Common myeloid progenitor, CD34-positive (primary cell): Measurements from ENCODE around the gene CFAP99.

Experiments
- CTCF ChIA-PET: fragments of 350-600 bp; sonication (Branson Sonifier 250); formaldehyde crosslinking; loops from one replicate; lab custom pipeline; 2021; ENCODE audit warnings: antibody characterized with exemption; lab: Charles Lee
- POLR2A ChIA-PET: fragments of 350-600 bp; sonication (Branson Sonifier 250); formaldehyde crosslinking; loops from one replicate; lab custom pipeline; 2021; ENCODE audit warnings: antibody characterized with exemption; lab: Charles Lee
- DNase-seq, 3 donors: peaks; one replicate each; pipeline versions ENCODE4 v3.0.0 to v3.0.0-alpha.2; 2013
- H3K27ac ChIP-seq, 2 experiments: 1 replicate in 1 of 2; 2 replicates in 1 of 2; pipeline ENCODE4 v1.7.0; 2013; ENCODE audit warnings: inconsistent platforms in 2 of 2, low read length in 2 of 2, mild to moderate bottlenecking in 2 of 2, low read depth in 1 of 2, moderate library complexity in 1 of 2; ENCODE audit not compliant: severe bottlenecking in 2 of 2, insufficient read depth in 1 of 2, poor library complexity in 1 of 2
- H3K27me3 ChIP-seq, 5 experiments: replicated peaks in 2 of 5; 1 replicate in 3 of 5; 2 replicates in 2 of 5; pipeline versions ENCODE4 v1.6.1 to v1.7.0; 2013; ENCODE audit warnings: low read length in 4 of 5, mild to moderate bottlenecking in 2 of 5, moderate library complexity in 2 of 5, inconsistent platforms in 1 of 5; ENCODE audit not compliant: insufficient read depth in 5 of 5, control insufficient read depth in 4 of 5
- H3K36me3 ChIP-seq, 4 experiments: 1 replicate in 2 of 4; 2 replicates in 2 of 4; pipeline versions ENCODE4 v1.6.1 to v1.7.0; 2013; ENCODE audit warnings: low read length in 3 of 4, control low read depth in 1 of 4, mild to moderate bottlenecking in 1 of 4; ENCODE audit not compliant: control insufficient read depth in 4 of 4, insufficient read depth in 4 of 4
- H3K4me1 ChIP-seq, 4 experiments: 1 replicate in 3 of 4; 2 replicates in 1 of 4; pipeline versions ENCODE4 v1.6.1 to v1.7.1; 2013; ENCODE audit warnings: low read length in 3 of 4, mild to moderate bottlenecking in 3 of 4, control low read depth in 1 of 4, inconsistent platforms in 1 of 4, moderate library complexity in 1 of 4; ENCODE audit not compliant: control insufficient read depth in 4 of 4, insufficient read depth in 4 of 4; ENCODE audit errors: control extremely low read depth in 1 of 4
- H3K4me3 ChIP-seq, 7 experiments: 1 replicate in 4 of 7; 2 replicates in 3 of 7; pipeline versions ENCODE4 v1.5.1 to v1.7.0; 2013; ENCODE audit warnings: mild to moderate bottlenecking in 7 of 7, low read length in 6 of 7, moderate library complexity in 6 of 7, inconsistent platforms in 2 of 7, low read depth in 2 of 7, control low read depth in 1 of 7; ENCODE audit not compliant: insufficient read depth in 4 of 7, control insufficient read depth in 1 of 7; ENCODE audit errors: extremely low read depth in 1 of 7
- H3K9me3 ChIP-seq, 5 experiments: 1 replicate in 4 of 5; 2 replicates in 1 of 5; pipeline versions ENCODE4 v1.6.1 to v1.7.1; 2013; ENCODE audit warnings: low read length in 4 of 5, mild to moderate bottlenecking in 2 of 5, inconsistent platforms in 1 of 5, low read depth in 1 of 5, moderate library complexity in 1 of 5; ENCODE audit not compliant: control insufficient read depth in 4 of 5, insufficient read depth in 2 of 5; ENCODE audit errors: control extremely low read depth in 1 of 5
- WGBS: methylation state at CpG from one replicate; pipeline ENCODE4 v1.1.5; 2013; ENCODE audit not compliant: insufficient coverage; 5-methylcytosine and 5-hydroxymethylcytosine counted together

CFAP99 gene

GRCh38 chr4:2408401-2408958, 10.3 kb upstream of the CFAP99 start:
- CTCF ChIA-PET, result interaction anchor here (1.0 kb wide), 1 partner anchor 60 kb away, joined by 3 read pairs; the partner anchor contains the start of gene RNF4
- no peaks in the 10 kb centered on the region for H3K36me3 ChIP-seq
- no peak for DNase-seq
- POLR2A ChIA-PET, result no interaction called here
- no peaks in the 10 kb centered on the region for H3K9me3 ChIP-seq
- H3K27me3 ChIP-seq, result peaks cover 0 to 5% (median 3%) of the 10 kb centered on the region in 5 experiments
- 92% methylated on average over 14 of the region's 15 CpGs for WGBS
- no peak overlapping the region for H3K4me3 ChIP-seq
- no peak overlapping the region for H3K27ac ChIP-seq
- H3K4me1 ChIP-seq, result peaks cover 5 to 18% (median 16%) of the 10 kb centered on the region in 4 experiments

GRCh38 chr4:2408976-2409375, 9.8 kb upstream of the CFAP99 start:
- H3K27ac ChIP-seq, result no peak overlapping the region
- no peaks in the 10 kb centered on the region for H3K36me3 ChIP-seq
- no peaks in the 10 kb centered on the region for H3K9me3 ChIP-seq
- ChIA-PET CTCF (interaction anchor here (1.0 kb wide), 1 partner anchor 60 kb away, joined by 3 read pairs; the partner anchor contains the start of gene RNF4), POLR2A (no interaction called here)
- H3K4me1 ChIP-seq, result peaks cover 5 to 23% (median 21%) of the 10 kb centered on the region in 4 experiments
- DNase-seq, result no peak
- WGBS, result 85% methylated on average over 8 of the region's 10 CpGs
- H3K27me3 ChIP-seq, result peaks cover 0 to 5% (median 3%) of the 10 kb centered on the region in 5 experiments
- H3K4me3 ChIP-seq, result no peak overlapping the region

DNA sequence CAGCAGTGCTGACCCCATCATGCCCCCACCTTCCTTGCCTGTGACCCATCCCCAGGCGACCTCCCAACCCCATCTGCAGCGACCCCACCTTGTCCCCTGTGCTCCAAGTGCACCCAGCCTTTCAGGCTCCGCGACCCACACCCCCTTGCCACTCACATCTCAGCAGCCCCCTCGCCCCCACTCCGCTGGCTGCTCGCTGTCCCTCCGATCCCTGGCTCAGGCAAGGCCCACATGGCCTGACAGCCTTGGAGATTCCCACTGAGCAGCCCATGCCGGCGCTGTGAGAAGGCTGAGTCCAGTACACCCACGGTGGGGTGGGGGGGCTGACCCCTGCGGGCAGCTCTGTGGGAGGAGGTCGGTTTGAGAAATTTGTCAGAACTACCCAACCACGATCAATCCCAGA, 9.4 kb upstream of the CFAP99 start:
- H3K27ac ChIP-seq, result no peak overlapping the region
- peaks cover 5 to 27% (median 25%) of the 10 kb centered on the region in 4 experiments for H3K4me1 ChIP-seq
- ChIA-PET POLR2A (no interaction called here), CTCF (interaction anchor here (1.0 kb wide), 1 partner anchor 59 kb away, joined by 3 read pairs; the partner anchor contains the start of gene RNF4)
- H3K36me3 ChIP-seq, result no peaks in the 10 kb centered on the region
- peaks cover 0 to 5% (median 3%) of the 10 kb centered on the region in 5 experiments for H3K27me3 ChIP-seq
- WGBS, result over 99% methylated on average over 13 of the region's 14 CpGs
- H3K9me3 ChIP-seq, result no peaks in the 10 kb centered on the region
- DNase-seq, result no peak
- H3K4me3 ChIP-seq, result no peak overlapping the region

GRCh38 chr4:2411786-2412510, 6.8 kb upstream of the CFAP99 start:
- POLR2A ChIA-PET, result interaction anchor here (0.6 to 2.1 kb wide), 3 partner anchors 11 to 149 kb away, joined by 4 to 7 read pairs (median 7); partner anchors contain the start of gene RNF4
- Histone ChIP-seq H3K4me3 (peak overlapping the region in 1 of 7 experiments; percentile 65), H3K36me3 (no peaks in the 10 kb centered on the region), H3K9me3 (no peaks in the 10 kb centered on the region), H3K4me1 (peaks cover 8 to 49% (median 44%) of the 10 kb centered on the region in 4 experiments), H3K27ac (peak overlapping the region in 1 of 2 experiments; percentile 59), H3K27me3 (peaks cover 0 to 21% (median 13%) of the 10 kb centered on the region in 5 experiments)
- 84% methylated on average over 12 of the region's 14 CpGs for WGBS
- DNase-seq, result peak in 1 of 3 donors; percentile 20
- CTCF ChIA-PET, result interaction anchor here (1.1 to 3.1 kb wide), 10 partner anchors 10 to 192 kb away, joined by 3 to 25 read pairs (median 8); partner anchors contain the start of genes MXD4 and RNF4

- POLR2A ChIA-PET, result interaction anchor here (0.6 to 2.1 kb wide), 5 partner anchors 11 to 150 kb away, joined by 4 to 7 read pairs (median 6); partner anchors contain the start of genes MXD4 and RNF4
- peaks cover 8 to 55% (median 49%) of the 10 kb centered on the region in 4 experiments for H3K4me1 ChIP-seq
- peak in 2 of 3 donors; percentile 37 to 67 for DNase-seq
Measured at GRCh38 chr4:2412534-2412884, 6.2 kb upstream of the CFAP99 start.

DNA sequence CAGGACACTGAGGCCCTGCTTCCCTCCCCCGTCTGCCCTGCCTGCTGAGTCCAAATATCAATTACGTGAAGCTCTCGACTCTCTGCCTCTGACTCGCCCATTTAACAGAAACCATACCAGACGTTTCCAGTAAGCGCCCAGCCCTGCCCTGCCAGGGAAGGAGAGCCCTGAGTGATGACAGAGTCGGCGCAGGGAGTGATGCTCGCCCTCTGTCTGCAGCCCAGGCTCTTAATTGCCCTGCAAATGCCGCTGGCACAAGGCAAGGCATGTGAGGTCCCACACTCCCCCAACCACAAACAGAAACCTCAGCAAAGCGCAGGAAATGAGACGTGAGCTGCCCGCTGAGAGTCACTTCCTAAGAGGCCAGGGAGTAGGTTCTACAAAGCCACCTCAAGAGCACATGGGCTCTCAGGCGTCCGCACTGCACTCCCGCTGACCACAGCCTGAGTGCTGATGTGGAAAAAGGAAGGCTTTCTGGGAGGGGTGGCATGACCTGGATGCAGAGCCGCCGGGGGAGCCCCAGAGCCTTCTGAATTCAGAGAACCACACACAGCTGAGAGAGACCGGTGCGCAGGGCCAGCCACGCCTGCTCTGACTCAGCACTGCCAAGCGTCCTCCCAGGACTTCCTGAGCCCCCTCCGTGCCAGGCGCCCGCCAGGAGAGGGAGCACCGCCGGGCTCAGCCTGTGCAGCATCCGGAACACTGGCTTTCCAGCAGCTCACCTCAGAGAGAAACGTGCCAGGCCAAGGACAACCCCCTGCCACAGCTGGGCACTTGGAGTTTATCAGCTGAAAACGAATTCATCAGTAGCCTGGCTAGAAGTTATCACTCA, 5.7 kb upstream of the CFAP99 start:
- ChIA-PET CTCF (interaction anchor here (0.6 to 3.1 kb wide), 18 partner anchors 9 to 1540 kb away, joined by 3 to 25 read pairs (median 4); partner anchors contain the start of genes HAUS3, MXD4, POLN and RNF4), POLR2A (interaction anchor here (0.6 to 2.1 kb wide), 5 partner anchors 12 to 151 kb away, joined by 3 to 7 read pairs (median 6); partner anchors contain the start of genes MXD4 and RNF4)
- DNase-seq, result peak; percentile 99 to 100 (median 100)
- WGBS, result 0% methylated on average over 26 of the region's 30 CpGs
- Histone ChIP-seq H3K4me1 (peaks cover 8 to 61% (median 55%) of the 10 kb centered on the region in 4 experiments), H3K36me3 (no peaks in the 10 kb centered on the region), H3K9me3 (no peaks in the 10 kb centered on the region), H3K27ac (peak overlapping the region in 1 of 2 experiments; percentile 59), H3K27me3 (peaks cover 0 to 31% (median 20%) of the 10 kb centered on the region in 5 experiments), H3K4me3 (peak overlapping the region in 5 of 7 experiments; percentile 9 to 69 (median 55))

More at GRCh38 chr4:2412534-2412884, 6.2 kb upstream of the CFAP99 start:
- Histone ChIP-seq H3K36me3 (no peaks in the 10 kb centered on the region), H3K4me3 (peak overlapping the region in 4 of 7 experiments; percentile 44 to 69 (median 56)), H3K27me3 (peaks cover 0 to 25% (median 14%) of the 10 kb centered on the region in 5 experiments), H3K9me3 (no peaks in the 10 kb centered on the region), H3K27ac (peak overlapping the region in 1 of 2 experiments; percentile 59)
- 42% methylated on average over 4 of the region's 5 CpGs for WGBS
- CTCF ChIA-PET, result interaction anchor here (1.0 to 3.1 kb wide), 11 partner anchors 10 to 193 kb away, joined by 3 to 25 read pairs (median 5); partner anchors contain the start of genes MXD4 and RNF4
